Endothelial cell of coronary artery (primary cell): Measurements from ENCODE around the gene HDAC10. TPM values are rescaled to one million over a fixed set of nuclear protein-coding genes. Genes with fewer than 3 reads are reported as not detected.

Source experiments
- total RNA-seq: library from RNA; depleted of rRNA; stranded (reverse); fragments of >200 nt; gene quantifications from 2 replicates; pipeline ENCODE4 v1.2.3, GENCODE V29; 2014

Gene HDAC10
- 12.9 and 20.6 TPM in 2 replicates for total RNA-seq

GRCh38 chr22:50250555-50251476 lies at the start of gene HDAC10:
Gene HDAC10 (minus strand): TSS chr22:50251265. CDS start chr22:50251032, 233 bp downstream.

GRCh38 chr22:50269970-50270665 lies 19.1 kb upstream of the HDAC10 start, which contains the start of gene MAPK11:
Gene MAPK11 (minus strand): TSS chr22:50270380. CDS start chr22:50270292, 88 bp downstream.

GRCh38 chr22:50261615-50262459 lies 10.8 kb upstream of the HDAC10 start, which contains the start of gene MAPK12:
Gene MAPK12 (minus strand): TSS chr22:50261683. CDS start chr22:50261509, 174 bp downstream.

GRCh38 chr22:50244420-50245213 lies 6.4 kb downstream of the HDAC10 start, which contains the start of gene TUBGCP6:
Gene TUBGCP6 (minus strand): TSS chr22:50245023. CDS start chr22:50244459, 564 bp downstream.

GRCh38 chr22:50200461-50201190 lies 50.4 kb downstream of the HDAC10 start, which contains the start of gene SELENOO:
Gene SELENOO (plus strand): TSS chr22:50201011. CDS start chr22:50201037, 26 bp downstream.

Other genes starting within 250 kb of the HDAC10 start
- gene IL17REL, start 238.5 kb downstream of the HDAC10 start, total RNA-seq: under 0.01 TPM in 1 of 2 replicates, not detected in the other
- not detected in 2 replicates for gene TTLL8, start 193.0 kb downstream of the HDAC10 start, total RNA-seq
- 0.09 TPM in 1 of 2 replicates, not detected in the other for gene MLC1, start 165.8 kb downstream of the HDAC10 start, total RNA-seq
- 17.9 and 20.4 TPM in 2 replicates for gene MOV10L1, start 161.3 kb downstream of the HDAC10 start, total RNA-seq
- gene PANX2, start 80.5 kb downstream of the HDAC10 start, total RNA-seq: 0.75 and 0.99 TPM in 2 replicates
- 27.8 and 32.8 TPM in 2 replicates for gene TRABD, start 65.4 kb downstream of the HDAC10 start, total RNA-seq
- gene SELENOO, start 50.3 kb downstream of the HDAC10 start, total RNA-seq: 26.4 and 29.7 TPM in 2 replicates
- 20.6 and 33.6 TPM in 2 replicates for gene TUBGCP6, start 6.2 kb downstream of the HDAC10 start, total RNA-seq
- gene MAPK12, start 10.4 kb upstream of the HDAC10 start, total RNA-seq: 50.2 and 57.4 TPM in 2 replicates
- 17.5 and 22.9 TPM in 2 replicates for gene MAPK11, start 19.1 kb upstream of the HDAC10 start, total RNA-seq
- 68.2 and 132 TPM in 2 replicates for gene PLXNB2, start 56.4 kb upstream of the HDAC10 start, total RNA-seq
- 0.72 and 1.5 TPM in 2 replicates for gene DENND6B, start 75.7 kb upstream of the HDAC10 start, total RNA-seq
- gene PPP6R2, start 92.1 kb upstream of the HDAC10 start, total RNA-seq: 63.4 and 63.5 TPM in 2 replicates
- gene SBF1, start 223.8 kb upstream of the HDAC10 start, total RNA-seq: 42.6 and 68.2 TPM in 2 replicates
- under 0.01 and 1.3 TPM in 2 replicates for gene ADM2, start 230.3 kb upstream of the HDAC10 start, total RNA-seq
- not detected in 2 replicates for gene MIOX, start 235.6 kb upstream of the HDAC10 start, total RNA-seq